LNCaP clone FGC (cell line): ENCODE results near the gene SKI.

Source experiments
- DNase-seq: peaks from one replicate; pipeline ENCODE4 v3.0.0-alpha.2; 2011; ENCODE audit warnings: low read depth
- H3K4me3 ChIP-seq: 2 replicates; pipeline ENCODE4 v1.5.1; 2011; ENCODE audit warnings: mild to moderate bottlenecking, low read depth, low read length, control low read depth
- TF ChIP-seq, protein P1 (sequence below): IDR thresholded peaks from 2 replicates; pipeline ENCODE4 v1.5.1; 2012; ENCODE audit warnings: mild to moderate bottlenecking; ENCODE audit not compliant: control insufficient read depth, insufficient read depth; ENCODE audit errors: extremely low read depth

Gene SKI

DNA sequence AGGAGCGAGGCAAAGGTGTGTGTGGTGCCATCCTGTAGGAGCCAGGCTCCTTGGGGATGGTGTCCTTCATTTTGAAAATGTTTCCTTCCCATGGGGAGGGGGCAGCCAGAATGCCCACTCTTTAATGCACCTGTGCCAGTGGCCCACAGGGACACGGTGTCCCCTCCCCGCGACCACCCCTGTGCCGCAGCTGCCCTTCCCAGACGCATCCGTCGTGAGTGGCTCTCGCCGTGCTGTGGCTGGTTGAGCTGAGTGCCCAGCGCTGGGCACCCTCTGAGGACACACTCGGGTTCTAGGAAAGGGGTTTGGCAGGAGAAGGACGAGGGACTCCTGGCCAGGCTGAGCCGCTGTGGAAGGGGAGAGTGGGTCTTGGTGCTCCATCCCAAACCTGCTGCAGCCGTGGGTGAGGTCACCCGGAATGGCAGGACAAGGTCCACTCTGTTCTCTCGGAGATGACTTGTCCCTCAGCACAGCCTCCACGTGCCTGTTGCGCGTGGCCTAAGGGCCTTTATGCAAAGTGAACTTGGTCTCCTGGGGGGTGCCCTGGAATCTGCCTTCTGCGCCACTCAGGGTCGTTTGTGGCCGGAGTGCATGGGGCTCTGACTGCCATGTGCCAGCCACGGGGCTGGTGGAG, 74.3 kb downstream of the SKI start:
- TF ChIP-seq, protein P1, sequence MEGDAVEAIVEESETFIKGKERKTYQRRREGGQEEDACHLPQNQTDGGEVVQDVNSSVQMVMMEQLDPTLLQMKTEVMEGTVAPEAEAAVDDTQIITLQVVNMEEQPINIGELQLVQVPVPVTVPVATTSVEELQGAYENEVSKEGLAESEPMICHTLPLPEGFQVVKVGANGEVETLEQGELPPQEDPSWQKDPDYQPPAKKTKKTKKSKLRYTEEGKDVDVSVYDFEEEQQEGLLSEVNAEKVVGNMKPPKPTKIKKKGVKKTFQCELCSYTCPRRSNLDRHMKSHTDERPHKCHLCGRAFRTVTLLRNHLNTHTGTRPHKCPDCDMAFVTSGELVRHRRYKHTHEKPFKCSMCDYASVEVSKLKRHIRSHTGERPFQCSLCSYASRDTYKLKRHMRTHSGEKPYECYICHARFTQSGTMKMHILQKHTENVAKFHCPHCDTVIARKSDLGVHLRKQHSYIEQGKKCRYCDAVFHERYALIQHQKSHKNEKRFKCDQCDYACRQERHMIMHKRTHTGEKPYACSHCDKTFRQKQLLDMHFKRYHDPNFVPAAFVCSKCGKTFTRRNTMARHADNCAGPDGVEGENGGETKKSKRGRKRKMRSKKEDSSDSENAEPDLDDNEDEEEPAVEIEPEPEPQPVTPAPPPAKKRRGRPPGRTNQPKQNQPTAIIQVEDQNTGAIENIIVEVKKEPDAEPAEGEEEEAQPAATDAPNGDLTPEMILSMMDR = no peak
- DNase-seq = no peak
- no peak overlapping the region for H3K4me3 ChIP-seq

DNA sequence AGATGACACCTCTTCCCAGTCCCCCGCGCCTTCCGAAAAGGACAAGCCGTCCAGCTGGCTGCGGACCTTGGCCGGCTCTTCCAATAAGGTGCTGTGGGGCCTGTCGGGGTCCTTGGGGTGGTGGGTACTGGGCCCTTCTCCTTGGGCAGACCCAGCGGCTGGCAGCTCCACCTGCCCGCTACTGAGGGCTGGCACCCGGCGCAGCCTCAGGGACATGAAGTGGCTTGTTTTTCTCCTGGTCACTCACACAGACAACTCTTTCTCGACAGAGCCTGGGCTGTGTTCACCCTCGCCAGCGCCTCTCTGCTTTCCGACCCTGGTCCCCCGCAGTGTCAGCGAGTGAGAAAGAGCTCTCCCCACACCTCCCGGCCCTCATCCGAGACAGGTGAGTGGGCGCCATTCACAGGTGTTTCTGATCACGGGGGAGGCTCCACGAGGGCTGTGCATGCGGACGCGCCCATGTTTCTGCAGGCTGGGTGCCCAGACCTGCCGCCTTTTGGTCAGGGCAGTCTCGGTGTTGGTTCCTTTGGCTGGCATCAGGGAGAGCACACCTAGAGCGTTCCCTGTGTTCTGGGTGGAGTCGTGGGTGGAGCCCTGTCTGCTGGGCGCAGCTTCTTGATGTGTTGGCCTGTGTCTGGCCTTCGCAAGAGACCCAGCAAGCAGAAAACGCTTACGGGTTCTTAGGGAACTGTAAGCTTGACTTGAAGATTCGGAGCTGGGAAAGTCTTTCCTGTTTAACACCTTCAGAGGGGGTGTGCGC, 75.1 kb downstream of the SKI start:
- peak; percentile 10 for DNase-seq
- TF ChIP-seq, protein P1 = no peak
- H3K4me3 ChIP-seq = no peak overlapping the region

DNA sequence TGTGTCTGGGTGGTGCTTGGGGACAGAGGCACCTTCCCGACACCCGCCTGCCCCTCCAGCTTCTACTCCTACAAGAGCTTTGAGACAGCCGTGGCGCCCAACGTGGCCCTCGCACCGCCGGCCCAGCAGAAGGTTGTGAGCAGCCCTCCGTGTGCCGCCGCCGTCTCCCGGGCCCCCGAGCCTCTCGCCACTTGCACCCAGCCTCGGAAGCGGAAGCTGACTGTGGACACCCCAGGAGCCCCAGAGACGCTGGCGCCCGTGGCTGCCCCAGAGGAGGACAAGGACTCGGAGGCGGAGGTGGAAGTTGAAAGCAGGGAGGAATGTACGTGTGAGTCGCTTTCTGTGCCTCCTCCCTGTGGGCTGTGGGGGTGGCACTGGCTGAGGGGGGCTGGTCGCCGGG, 75.7 kb downstream of the SKI start:
- TF ChIP-seq, protein P1 = no peak
- no peak overlapping the region for H3K4me3 ChIP-seq
- no peak for DNase-seq

DNA sequence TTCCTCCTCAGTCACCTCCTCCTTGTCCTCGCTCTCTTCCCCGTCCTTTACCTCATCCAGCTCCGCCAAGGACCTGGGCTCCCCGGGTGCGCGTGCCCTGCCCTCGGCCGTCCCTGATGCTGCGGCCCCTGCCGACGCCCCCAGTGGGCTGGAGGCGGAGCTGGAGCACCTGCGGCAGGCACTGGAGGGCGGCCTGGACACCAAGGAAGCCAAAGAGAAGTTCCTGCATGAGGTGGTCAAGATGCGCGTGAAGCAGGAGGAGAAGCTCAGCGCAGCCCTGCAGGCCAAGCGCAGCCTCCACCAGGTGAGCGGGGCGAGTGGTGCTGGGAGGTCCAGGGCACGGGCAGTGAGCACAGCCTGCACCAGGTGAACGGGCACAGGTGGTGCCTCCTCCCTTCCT, 76.2 kb downstream of the SKI start:
- TF ChIP-seq, protein P1 = no peak
- no peak overlapping the region for H3K4me3 ChIP-seq
- DNase-seq = no peak

DNA sequence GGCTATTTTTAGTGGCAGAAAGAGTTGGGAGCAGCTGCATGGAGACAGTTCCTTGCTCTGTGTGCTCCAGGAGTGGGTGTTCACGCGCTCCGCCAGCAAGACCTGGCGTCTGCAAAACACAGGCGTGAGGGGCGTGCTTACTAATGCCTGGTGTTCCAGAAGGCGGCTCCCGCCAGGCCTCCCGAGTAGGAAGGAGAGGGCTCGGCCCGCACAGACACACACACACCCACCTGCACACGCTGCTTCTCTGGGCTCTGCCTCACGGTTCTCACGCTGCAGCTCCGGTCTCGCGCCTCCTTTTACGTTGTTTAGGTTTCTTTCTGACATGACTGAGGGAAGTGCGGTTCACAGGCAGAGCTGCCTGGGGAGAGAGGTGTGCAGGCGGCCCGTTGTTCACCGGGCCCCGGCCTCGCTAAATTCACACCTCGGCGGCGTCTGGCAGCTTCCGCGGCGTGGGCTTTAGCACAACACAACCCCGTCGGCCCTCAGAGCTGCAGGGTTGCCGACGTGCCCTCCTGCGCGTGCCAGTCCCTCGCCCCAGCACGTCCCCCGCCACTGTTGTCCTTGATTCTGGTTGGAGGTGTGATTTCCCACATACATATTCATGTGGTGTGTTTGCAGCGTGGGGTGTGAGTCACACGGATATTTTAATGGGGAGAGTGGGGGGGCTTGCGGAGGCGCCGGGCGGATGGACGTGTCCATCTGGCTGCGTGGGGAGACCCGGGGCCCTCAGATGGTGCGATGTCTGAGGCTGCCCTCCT, 77.0 kb downstream of the SKI start:
- DNase-seq = no peak
- no peak overlapping the region for H3K4me3 ChIP-seq
- TF ChIP-seq, protein P1 = no peak

DNA sequence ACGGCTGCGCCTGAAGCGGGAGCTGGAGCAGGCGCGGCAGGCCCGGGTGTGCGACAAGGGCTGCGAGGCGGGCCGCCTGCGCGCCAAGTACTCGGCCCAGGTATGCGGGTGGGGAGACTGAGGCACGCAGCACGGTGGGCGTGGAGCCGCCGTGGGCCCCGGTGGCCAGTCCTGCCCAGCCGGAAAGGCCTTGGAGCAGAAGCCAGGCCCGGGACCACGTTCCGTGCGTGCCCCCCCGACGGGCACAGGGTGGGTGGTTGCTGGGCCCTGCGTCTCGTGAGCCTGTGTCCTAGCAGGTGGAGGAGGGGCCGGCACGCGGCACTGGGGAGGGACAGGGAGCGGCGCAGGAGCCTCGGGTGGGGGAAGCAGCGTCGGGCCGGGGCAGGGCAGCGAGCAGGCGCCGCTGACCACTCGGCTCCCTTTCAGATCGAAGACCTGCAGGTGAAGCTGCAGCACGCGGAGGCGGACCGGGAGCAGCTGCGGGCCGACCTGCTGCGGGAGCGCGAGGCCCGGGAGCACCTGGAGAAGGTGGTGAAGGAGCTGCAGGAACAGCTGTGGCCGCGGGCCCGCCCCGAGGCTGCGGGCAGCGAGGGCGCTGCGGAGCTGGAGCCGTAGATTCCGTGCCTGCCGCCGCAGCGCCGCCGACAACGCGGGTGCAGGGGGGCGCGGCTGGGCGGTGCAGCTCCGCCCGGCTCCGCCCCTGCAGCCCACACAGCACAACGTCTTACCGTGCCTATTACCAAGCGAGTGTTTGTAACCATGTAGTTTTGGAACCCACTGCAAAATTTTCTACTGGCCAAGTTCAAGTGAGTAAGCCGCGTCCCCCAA, 78.2 kb downstream of the SKI start:
- TF ChIP-seq, protein P1 = no peak
- DNase-seq = no peak
- H3K4me3 ChIP-seq = no peak overlapping the region
